ENCODE results near the gene PPP1R7.
"Not testable (repeated sequence)": the region's sequence is repeated elsewhere in the genome, so short reads cannot be mapped to it uniquely, and the experiment has no call there.

PPP1R7 gene

DNA sequence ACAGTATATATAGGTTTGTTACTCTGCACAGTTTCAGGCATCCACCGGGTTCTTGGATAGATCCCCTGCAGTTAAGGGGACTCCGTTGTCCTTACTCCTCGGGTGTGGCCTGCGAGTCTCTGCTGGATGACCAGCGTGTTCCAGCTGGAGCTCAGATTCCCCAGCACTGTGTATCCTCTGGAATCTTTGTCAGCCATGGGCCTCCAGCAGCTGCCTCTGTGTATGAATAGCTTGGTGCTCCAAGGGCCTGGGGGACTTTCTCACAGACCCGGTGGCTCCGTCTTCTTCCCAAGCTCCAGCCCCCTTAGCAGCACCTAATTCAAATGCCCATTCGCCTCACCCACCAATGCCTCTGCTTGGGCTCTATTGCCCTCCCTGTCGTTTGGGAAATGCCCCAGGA lies 44.5 kb downstream of the PPP1R7 start:
- Histone ChIP-seq H3K79me2 (ENCODE audit: insufficient read depth, low read length) (no peaks in the 10 kb centered on the region), H3K36me3 (ENCODE audit: insufficient read depth, low read length) (no peaks in the 10 kb centered on the region), H3K4me3 (ENCODE audit: low read depth in 1 of 2, low read length in 2 of 2) (no peak overlapping the region), H2AFZ (ENCODE audit: low read depth, low read length) (no peak overlapping the region), H3K27me3 (ENCODE audit: insufficient read depth, low read length, poor library complexity) (no peaks in the 10 kb centered on the region), H3K27ac (ENCODE audit: low read length) (no peak overlapping the region), H3K9me3 (ENCODE audit: insufficient read depth, low read length, severe bottlenecking) (no peaks in the 10 kb centered on the region), H3K4me2 (ENCODE audit: insufficient read depth, low read length) (no peak overlapping the region), H3K4me1 (ENCODE audit: insufficient read depth, low read length) (no peaks in the 10 kb centered on the region), H3K9ac (ENCODE audit: low read depth, low read length) (no peak overlapping the region), H4K20me1 (ENCODE audit: insufficient read depth, low read length) (0 out of 2 replicates have a peak, but pooled peaks cover 3% of the 10 kb centered on the region)
- no peak for ATAC-seq (ENCODE audit: insufficient read depth, low read depth)
- DNase-seq: no peak
- no peak for TF ChIP-seq EZH2 (IDR thresholded peaks at IDR 0.05; ENCODE audit: borderline replicate concordance, low read depth, low read length, severe bottlenecking)
- TF ChIP-seq, protein P1, sequence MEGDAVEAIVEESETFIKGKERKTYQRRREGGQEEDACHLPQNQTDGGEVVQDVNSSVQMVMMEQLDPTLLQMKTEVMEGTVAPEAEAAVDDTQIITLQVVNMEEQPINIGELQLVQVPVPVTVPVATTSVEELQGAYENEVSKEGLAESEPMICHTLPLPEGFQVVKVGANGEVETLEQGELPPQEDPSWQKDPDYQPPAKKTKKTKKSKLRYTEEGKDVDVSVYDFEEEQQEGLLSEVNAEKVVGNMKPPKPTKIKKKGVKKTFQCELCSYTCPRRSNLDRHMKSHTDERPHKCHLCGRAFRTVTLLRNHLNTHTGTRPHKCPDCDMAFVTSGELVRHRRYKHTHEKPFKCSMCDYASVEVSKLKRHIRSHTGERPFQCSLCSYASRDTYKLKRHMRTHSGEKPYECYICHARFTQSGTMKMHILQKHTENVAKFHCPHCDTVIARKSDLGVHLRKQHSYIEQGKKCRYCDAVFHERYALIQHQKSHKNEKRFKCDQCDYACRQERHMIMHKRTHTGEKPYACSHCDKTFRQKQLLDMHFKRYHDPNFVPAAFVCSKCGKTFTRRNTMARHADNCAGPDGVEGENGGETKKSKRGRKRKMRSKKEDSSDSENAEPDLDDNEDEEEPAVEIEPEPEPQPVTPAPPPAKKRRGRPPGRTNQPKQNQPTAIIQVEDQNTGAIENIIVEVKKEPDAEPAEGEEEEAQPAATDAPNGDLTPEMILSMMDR (IDR thresholded peaks at IDR 0.05; ENCODE audit: borderline replicate concordance, extremely low read depth, low read length, poor library complexity, severe bottlenecking): no peak

DNA sequence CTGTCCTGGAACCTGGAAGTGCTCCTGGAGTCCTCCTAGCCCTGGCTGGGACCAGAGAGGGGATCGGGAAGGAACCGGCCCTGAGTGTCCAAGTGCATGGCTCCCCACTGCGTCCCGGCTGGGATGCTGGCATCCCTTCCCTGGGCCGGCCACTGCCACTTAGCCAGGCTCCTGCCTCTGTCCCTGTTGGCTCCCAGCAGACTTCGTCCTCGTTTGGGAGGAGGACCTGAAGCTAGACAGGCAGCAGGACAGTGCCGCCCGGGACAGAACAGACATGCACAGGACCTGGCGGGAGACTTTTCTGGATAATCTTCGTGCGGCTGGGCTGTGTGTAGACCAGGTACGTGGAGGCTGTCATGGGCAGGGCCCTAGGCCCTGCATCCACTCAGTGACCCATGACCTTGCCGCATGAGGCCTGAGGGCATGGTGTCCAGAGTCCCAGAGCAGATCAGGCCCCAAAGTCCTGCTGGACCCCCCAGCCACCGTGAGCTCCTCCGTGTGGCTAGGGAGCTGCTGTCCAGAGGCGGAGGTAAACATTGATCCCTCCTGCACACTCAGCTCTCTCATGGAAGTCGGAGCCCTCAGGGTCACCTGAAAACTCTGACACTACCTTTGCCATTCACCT lies 45.4 kb downstream of the PPP1R7 start:
- H3K36me3 ChIP-seq (ENCODE audit: insufficient read depth, low read length): no peaks in the 10 kb centered on the region
- H3K4me2 ChIP-seq (ENCODE audit: insufficient read depth, low read length): no peak overlapping the region
- no peak overlapping the region for H3K9ac ChIP-seq (ENCODE audit: low read depth, low read length)
- no peak overlapping the region for H3K4me3 ChIP-seq (ENCODE audit: low read depth in 1 of 2, low read length in 2 of 2)
- ATAC-seq (ENCODE audit: insufficient read depth, low read depth) (no peak), DNase-seq (no peak)
- TF ChIP-seq, protein P1 (IDR thresholded peaks at IDR 0.05; ENCODE audit: borderline replicate concordance, extremely low read depth, low read length, poor library complexity, severe bottlenecking): no peak
- no peak for TF ChIP-seq EZH2 (IDR thresholded peaks at IDR 0.05; ENCODE audit: borderline replicate concordance, low read depth, low read length, severe bottlenecking)
- H3K27me3 ChIP-seq (ENCODE audit: insufficient read depth, low read length, poor library complexity): no peaks in the 10 kb centered on the region
- H3K27ac ChIP-seq (ENCODE audit: low read length): no peak overlapping the region
- H2AFZ ChIP-seq (ENCODE audit: low read depth, low read length): no peak overlapping the region
- H3K79me2 ChIP-seq (ENCODE audit: insufficient read depth, low read length): no peaks in the 10 kb centered on the region
- H3K4me1 ChIP-seq (ENCODE audit: insufficient read depth, low read length): no peaks in the 10 kb centered on the region
- H4K20me1 ChIP-seq (ENCODE audit: insufficient read depth, low read length): 0 out of 2 replicates have a peak, but pooled peaks cover 3% of the 10 kb centered on the region
- no peaks in the 10 kb centered on the region for H3K9me3 ChIP-seq (ENCODE audit: insufficient read depth, low read length, severe bottlenecking)

DNA sequence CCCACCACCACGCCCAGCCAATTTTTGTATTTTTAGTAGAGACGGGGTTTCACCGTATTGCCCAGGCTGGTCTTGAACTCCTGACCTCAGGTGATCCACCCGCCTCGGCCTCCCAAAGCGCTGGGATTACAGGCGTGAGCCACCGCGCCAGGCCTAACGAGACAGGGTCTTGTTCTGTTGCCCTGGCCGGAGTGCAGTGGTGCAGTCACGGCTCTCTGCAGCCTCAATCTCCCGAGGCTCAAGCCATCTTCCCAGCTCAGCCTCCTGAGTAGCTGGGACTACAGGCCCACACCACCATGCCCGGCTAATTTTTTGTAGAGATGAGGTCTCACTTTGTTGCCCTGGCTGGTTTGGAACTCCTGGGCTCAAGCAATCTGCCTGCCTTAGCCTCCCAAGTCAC lies 47.0 kb downstream of the PPP1R7 start:
- not testable (repeated sequence) for H2AFZ ChIP-seq (ENCODE audit: low read depth, low read length); H3K79me2 ChIP-seq (ENCODE audit: insufficient read depth, low read length); H3K4me1 ChIP-seq (ENCODE audit: insufficient read depth, low read length); DNase-seq; H3K4me3 ChIP-seq (ENCODE audit: low read depth in 1 of 2, low read length in 2 of 2); H3K27me3 ChIP-seq (ENCODE audit: insufficient read depth, low read length, poor library complexity); H3K9me3 ChIP-seq (ENCODE audit: insufficient read depth, low read length, severe bottlenecking); H3K9ac ChIP-seq (ENCODE audit: low read depth, low read length); H3K4me2 ChIP-seq (ENCODE audit: insufficient read depth, low read length); ATAC-seq (ENCODE audit: insufficient read depth, low read depth); H3K36me3 ChIP-seq (ENCODE audit: insufficient read depth, low read length); H4K20me1 ChIP-seq (ENCODE audit: insufficient read depth, low read length); H3K27ac ChIP-seq (ENCODE audit: low read length)

DNA sequence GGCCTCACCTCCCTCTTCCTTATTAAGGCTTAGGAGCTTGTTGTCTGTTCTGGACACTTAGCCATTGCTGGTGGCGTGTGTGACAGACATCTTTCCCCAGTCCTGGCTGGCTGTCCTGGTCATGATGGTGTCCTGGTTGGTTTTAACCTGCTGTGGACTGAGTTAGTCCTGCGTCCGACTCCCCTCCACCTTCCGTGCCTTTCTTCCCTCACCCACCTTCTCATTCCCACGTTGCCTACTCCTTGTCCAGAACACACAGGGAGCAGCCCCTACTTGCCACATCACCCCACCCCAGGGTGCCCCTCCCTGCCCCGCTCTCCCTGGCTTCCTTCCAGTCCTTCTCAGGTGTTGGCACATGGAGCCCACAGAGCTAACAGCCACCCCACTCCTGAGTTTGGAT lies 47.7 kb downstream of the PPP1R7 start:
- Histone ChIP-seq H2AFZ (ENCODE audit: low read depth, low read length) (no peak overlapping the region), H3K27me3 (ENCODE audit: insufficient read depth, low read length, poor library complexity) (no peaks in the 10 kb centered on the region), H3K36me3 (ENCODE audit: insufficient read depth, low read length) (no peaks in the 10 kb centered on the region), H4K20me1 (ENCODE audit: insufficient read depth, low read length) (0 out of 2 replicates have a peak, but pooled peaks cover 3% of the 10 kb centered on the region), H3K4me3 (ENCODE audit: low read depth in 1 of 2, low read length in 2 of 2) (no peak overlapping the region), H3K79me2 (ENCODE audit: insufficient read depth, low read length) (no peaks in the 10 kb centered on the region), H3K9me3 (ENCODE audit: insufficient read depth, low read length, severe bottlenecking) (no peaks in the 10 kb centered on the region), H3K4me1 (ENCODE audit: insufficient read depth, low read length) (no peaks in the 10 kb centered on the region), H3K27ac (ENCODE audit: low read length) (no peak overlapping the region), H3K9ac (ENCODE audit: low read depth, low read length) (no peak overlapping the region), H3K4me2 (ENCODE audit: insufficient read depth, low read length) (no peak overlapping the region)
- TF ChIP-seq EZH2 (IDR thresholded peaks at IDR 0.05; ENCODE audit: borderline replicate concordance, low read depth, low read length, severe bottlenecking): no peak
- DNase-seq: no peak
- no peak for ATAC-seq (ENCODE audit: insufficient read depth, low read depth)

Measured in DND-41 (cell line).